Measurements from ENCODE around the gene FLII.
A peak's percentile ranks its signal among the peaks of the same experiment; 100 is the strongest.

Gene FLII

GRCh38 chr17:18246109-18246725 is 12.3 kb downstream of the FLII start:
- H3K36me3 ChIP-seq (ENCODE audit: control insufficient read depth, insufficient read depth, low read length): peaks cover 25% of the 10 kb centered on the region
- no peak overlapping the region for H3K4me3 ChIP-seq (ENCODE audit: low read length)
- H2BK120ac ChIP-seq (ENCODE audit: low read depth, low read length): no peak overlapping the region
- no peak overlapping the region for H3K4me2 ChIP-seq (ENCODE audit: low read length)
- no CpG with 5 or more reads among the region's 24 CpGs for WGBS (ENCODE audit: extremely low coverage, insufficient coverage, low lambda C conversion rate)
- H3K79me1 ChIP-seq (ENCODE audit: low read length): no peaks in the 10 kb centered on the region
- no peak overlapping the region for H3K18ac ChIP-seq (ENCODE audit: low read length)
- no peak overlapping the region for H2AK5ac ChIP-seq (ENCODE audit: low read length)
- no peak overlapping the region for H4K5ac ChIP-seq (ENCODE audit: low read length)
- no peak overlapping the region for H3K4ac ChIP-seq (ENCODE audit: low read depth, low read length)
- H2BK5ac ChIP-seq (ENCODE audit: low read length): no peak overlapping the region
- H3K9ac ChIP-seq (ENCODE audit: low read length): peak overlapping the region; percentile 55
- H3K56ac ChIP-seq (ENCODE audit: low read length): peak overlapping the region; percentile 62
- H3K4me1 ChIP-seq (ENCODE audit: control insufficient read depth, low read depth, low read length): peaks cover 3% of the 10 kb centered on the region
- H3K27me3 ChIP-seq (ENCODE audit: insufficient read depth, low read length, poor library complexity): no peaks in the 10 kb centered on the region
- no peak overlapping the region for H3K23ac ChIP-seq (ENCODE audit: low read length)
- DNase-seq: no peak
- no peaks in the 10 kb centered on the region for H3K79me2 ChIP-seq (ENCODE audit: control insufficient read depth, insufficient read depth, low read length)
- no peak overlapping the region for H3K27ac ChIP-seq (ENCODE audit: low read depth, low read length)
- no peak overlapping the region for H2BK15ac ChIP-seq (replicated peaks; ENCODE audit: low read depth)
- H4K8ac ChIP-seq (ENCODE audit: low read depth, low read length): no peak overlapping the region

GRCh38 chr17:18245038-18245776 is 13.3 kb downstream of the FLII start:
- H2BK5ac ChIP-seq (ENCODE audit: low read length): no peak overlapping the region
- no peak overlapping the region for H3K23ac ChIP-seq (ENCODE audit: low read length)
- no CpG with 5 or more reads among the region's 21 CpGs for WGBS (ENCODE audit: extremely low coverage, insufficient coverage, low lambda C conversion rate)
- no peak overlapping the region for H2AK5ac ChIP-seq (ENCODE audit: low read length)
- no peaks in the 10 kb centered on the region for H3K79me2 ChIP-seq (ENCODE audit: control insufficient read depth, insufficient read depth, low read length)
- no peak overlapping the region for H3K4ac ChIP-seq (ENCODE audit: low read depth, low read length)
- H4K8ac ChIP-seq (ENCODE audit: low read depth, low read length): no peak overlapping the region
- no peak overlapping the region for H3K4me3 ChIP-seq (ENCODE audit: low read length)
- H3K56ac ChIP-seq (ENCODE audit: low read length): no peak overlapping the region
- peaks cover 23% of the 10 kb centered on the region for H3K36me3 ChIP-seq (ENCODE audit: control insufficient read depth, insufficient read depth, low read length)
- no peaks in the 10 kb centered on the region for H3K79me1 ChIP-seq (ENCODE audit: low read length)
- no peak for DNase-seq
- no peaks in the 10 kb centered on the region for H3K27me3 ChIP-seq (ENCODE audit: insufficient read depth, low read length, poor library complexity)
- H3K18ac ChIP-seq (ENCODE audit: low read length): no peak overlapping the region
- no peak overlapping the region for H3K9ac ChIP-seq (ENCODE audit: low read length)
- H3K27ac ChIP-seq (ENCODE audit: low read depth, low read length): no peak overlapping the region
- H2BK120ac ChIP-seq (ENCODE audit: low read depth, low read length): no peak overlapping the region
- H2BK15ac ChIP-seq (replicated peaks; ENCODE audit: low read depth): no peak overlapping the region
- H3K4me1 ChIP-seq (ENCODE audit: control insufficient read depth, low read depth, low read length): peaks cover 3% of the 10 kb centered on the region
- no peak overlapping the region for H3K4me2 ChIP-seq (ENCODE audit: low read length)
- no peak overlapping the region for H4K5ac ChIP-seq (ENCODE audit: low read length)

GRCh38 chr17:18241229-18241871 is 17.2 kb downstream of the FLII start:
- H3K4me2 ChIP-seq (ENCODE audit: low read length): no peak overlapping the region
- no peak overlapping the region for H3K9ac ChIP-seq (ENCODE audit: low read length)
- H3K56ac ChIP-seq (ENCODE audit: low read length): no peak overlapping the region
- H4K5ac ChIP-seq (ENCODE audit: low read length): no peak overlapping the region
- H3K4me3 ChIP-seq (ENCODE audit: low read length): no peak overlapping the region
- no peak overlapping the region for H3K23ac ChIP-seq (ENCODE audit: low read length)
- H2BK15ac ChIP-seq (replicated peaks; ENCODE audit: low read depth): no peak overlapping the region
- H3K27me3 ChIP-seq (ENCODE audit: insufficient read depth, low read length, poor library complexity): no peaks in the 10 kb centered on the region
- no peaks in the 10 kb centered on the region for H3K79me2 ChIP-seq (ENCODE audit: control insufficient read depth, insufficient read depth, low read length)
- H2BK120ac ChIP-seq (ENCODE audit: low read depth, low read length): no peak overlapping the region
- H3K36me3 ChIP-seq (ENCODE audit: control insufficient read depth, insufficient read depth, low read length): peaks cover 19% of the 10 kb centered on the region
- H3K18ac ChIP-seq (ENCODE audit: low read length): no peak overlapping the region
- H3K79me1 ChIP-seq (ENCODE audit: low read length): no peaks in the 10 kb centered on the region
- H3K27ac ChIP-seq (ENCODE audit: low read depth, low read length): no peak overlapping the region
- no peaks in the 10 kb centered on the region for H3K4me1 ChIP-seq (ENCODE audit: control insufficient read depth, low read depth, low read length)
- H4K8ac ChIP-seq (ENCODE audit: low read depth, low read length): no peak overlapping the region
- no peak overlapping the region for H2AK5ac ChIP-seq (ENCODE audit: low read length)
- DNase-seq: no peak
- H2BK5ac ChIP-seq (ENCODE audit: low read length): no peak overlapping the region
- WGBS (ENCODE audit: extremely low coverage, insufficient coverage, low lambda C conversion rate): no CpG with 5 or more reads among the region's 28 CpGs
- no peak overlapping the region for H3K4ac ChIP-seq (ENCODE audit: low read depth, low read length)

GRCh38 chr17:18240449-18240848 is 18.1 kb downstream of the FLII start:
- no peak overlapping the region for H3K56ac ChIP-seq (ENCODE audit: low read length)
- H3K4me1 ChIP-seq (ENCODE audit: control insufficient read depth, low read depth, low read length): no peaks in the 10 kb centered on the region
- H4K5ac ChIP-seq (ENCODE audit: low read length): no peak overlapping the region
- no peak for DNase-seq
- H3K27ac ChIP-seq (ENCODE audit: low read depth, low read length): no peak overlapping the region
- H2BK15ac ChIP-seq (replicated peaks; ENCODE audit: low read depth): no peak overlapping the region
- no CpG with 5 or more reads among the region's 19 CpGs for WGBS (ENCODE audit: extremely low coverage, insufficient coverage, low lambda C conversion rate)
- H3K23ac ChIP-seq (ENCODE audit: low read length): no peak overlapping the region
- no peaks in the 10 kb centered on the region for H3K27me3 ChIP-seq (ENCODE audit: insufficient read depth, low read length, poor library complexity)
- no peak overlapping the region for H4K8ac ChIP-seq (ENCODE audit: low read depth, low read length)
- H2BK120ac ChIP-seq (ENCODE audit: low read depth, low read length): no peak overlapping the region
- H3K4me2 ChIP-seq (ENCODE audit: low read length): no peak overlapping the region
- no peak overlapping the region for H2BK5ac ChIP-seq (ENCODE audit: low read length)
- no peaks in the 10 kb centered on the region for H3K79me1 ChIP-seq (ENCODE audit: low read length)
- no peak overlapping the region for H3K4ac ChIP-seq (ENCODE audit: low read depth, low read length)
- H3K4me3 ChIP-seq (ENCODE audit: low read length): no peak overlapping the region
- H2AK5ac ChIP-seq (ENCODE audit: low read length): no peak overlapping the region
- H3K18ac ChIP-seq (ENCODE audit: low read length): no peak overlapping the region
- peaks cover 14% of the 10 kb centered on the region for H3K36me3 ChIP-seq (ENCODE audit: control insufficient read depth, insufficient read depth, low read length)
- no peaks in the 10 kb centered on the region for H3K79me2 ChIP-seq (ENCODE audit: control insufficient read depth, insufficient read depth, low read length)
- no peak overlapping the region for H3K9ac ChIP-seq (ENCODE audit: low read length)

GRCh38 chr17:18238299-18238698 is 20.2 kb downstream of the FLII start:
- DNase-seq: no peak
- no CpG with 5 or more reads among the region's 18 CpGs for WGBS (ENCODE audit: extremely low coverage, insufficient coverage, low lambda C conversion rate)
- no peak overlapping the region for H3K4ac ChIP-seq (ENCODE audit: low read depth, low read length)
- H3K27me3 ChIP-seq (ENCODE audit: insufficient read depth, low read length, poor library complexity): no peaks in the 10 kb centered on the region
- no peak overlapping the region for H3K4me3 ChIP-seq (ENCODE audit: low read length)
- no peak overlapping the region for H3K27ac ChIP-seq (ENCODE audit: low read depth, low read length)
- peaks cover 9% of the 10 kb centered on the region for H3K36me3 ChIP-seq (ENCODE audit: control insufficient read depth, insufficient read depth, low read length)
- no peak overlapping the region for H2AK5ac ChIP-seq (ENCODE audit: low read length)
- H2BK15ac ChIP-seq (replicated peaks; ENCODE audit: low read depth): no peak overlapping the region
- H3K23ac ChIP-seq (ENCODE audit: low read length): no peak overlapping the region
- no peaks in the 10 kb centered on the region for H3K79me2 ChIP-seq (ENCODE audit: control insufficient read depth, insufficient read depth, low read length)
- no peak overlapping the region for H2BK5ac ChIP-seq (ENCODE audit: low read length)
- no peak overlapping the region for H3K18ac ChIP-seq (ENCODE audit: low read length)
- no peak overlapping the region for H3K4me2 ChIP-seq (ENCODE audit: low read length)
- no peak overlapping the region for H3K9ac ChIP-seq (ENCODE audit: low read length)
- no peaks in the 10 kb centered on the region for H3K79me1 ChIP-seq (ENCODE audit: low read length)
- H4K5ac ChIP-seq (ENCODE audit: low read length): no peak overlapping the region
- H4K8ac ChIP-seq (ENCODE audit: low read depth, low read length): no peak overlapping the region
- no peaks in the 10 kb centered on the region for H3K4me1 ChIP-seq (ENCODE audit: control insufficient read depth, low read depth, low read length)
- no peak overlapping the region for H2BK120ac ChIP-seq (ENCODE audit: low read depth, low read length)
- no peak overlapping the region for H3K56ac ChIP-seq (ENCODE audit: low read length)
